Suppressor macrophage treated with lipopolysaccharide for 1 hour (primary cell): ENCODE measurements around the gene HLCS.

Source experiments
- DNase-seq, 3 donors: peaks; one replicate each; pipeline ENCODE4 v3.0.0-alpha.2; 2020 to 2022

The HLCS gene

DNA sequence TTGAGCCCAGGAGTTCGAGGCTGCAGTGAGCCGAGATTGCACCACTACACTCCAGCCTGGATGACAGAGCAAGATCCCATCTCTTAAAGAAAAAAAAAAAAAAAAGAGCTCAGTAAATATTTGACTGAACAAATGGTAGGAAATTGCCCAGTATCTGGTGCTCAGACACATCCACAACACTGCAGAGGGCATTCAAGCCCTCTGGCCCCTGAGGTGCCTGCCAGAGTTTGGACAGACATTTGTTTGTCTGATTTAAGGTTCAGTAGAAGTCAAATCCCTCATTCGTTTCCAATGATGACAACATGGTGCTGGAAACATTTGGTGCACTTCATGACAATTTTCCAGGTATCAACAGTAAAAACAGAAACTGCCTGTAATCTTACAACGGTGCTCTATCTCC lies 86.6 kb downstream of the HLCS start:
- DNase-seq = no peak

- no peak for DNase-seq
Observed at GRCh38 chr21:36877741-36878140, 88.7 kb downstream of the HLCS start.

- DNase-seq = no peak
Observed at GRCh38 chr21:36874665-36875064, 91.8 kb downstream of the HLCS start.

DNA sequence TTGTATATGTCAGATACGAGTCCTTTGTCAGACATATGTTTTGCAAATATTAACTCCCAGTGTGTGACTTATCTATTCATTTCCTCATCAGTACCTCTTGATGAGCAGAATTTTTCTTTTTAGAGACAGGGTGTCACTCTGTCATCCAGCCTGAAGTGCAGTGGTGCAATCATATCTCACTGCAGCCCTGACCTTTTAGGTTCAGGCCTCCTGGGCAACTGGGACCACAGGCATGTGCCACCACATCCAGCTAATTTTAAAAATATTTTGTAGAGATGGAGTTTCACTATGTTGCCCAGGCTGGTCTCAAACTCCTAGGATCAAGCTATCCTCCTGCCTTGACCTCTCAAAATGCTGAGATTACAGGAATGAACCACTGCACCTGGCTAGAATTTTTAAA lies 93.0 kb downstream of the HLCS start:
- DNase-seq = no peak

DNA sequence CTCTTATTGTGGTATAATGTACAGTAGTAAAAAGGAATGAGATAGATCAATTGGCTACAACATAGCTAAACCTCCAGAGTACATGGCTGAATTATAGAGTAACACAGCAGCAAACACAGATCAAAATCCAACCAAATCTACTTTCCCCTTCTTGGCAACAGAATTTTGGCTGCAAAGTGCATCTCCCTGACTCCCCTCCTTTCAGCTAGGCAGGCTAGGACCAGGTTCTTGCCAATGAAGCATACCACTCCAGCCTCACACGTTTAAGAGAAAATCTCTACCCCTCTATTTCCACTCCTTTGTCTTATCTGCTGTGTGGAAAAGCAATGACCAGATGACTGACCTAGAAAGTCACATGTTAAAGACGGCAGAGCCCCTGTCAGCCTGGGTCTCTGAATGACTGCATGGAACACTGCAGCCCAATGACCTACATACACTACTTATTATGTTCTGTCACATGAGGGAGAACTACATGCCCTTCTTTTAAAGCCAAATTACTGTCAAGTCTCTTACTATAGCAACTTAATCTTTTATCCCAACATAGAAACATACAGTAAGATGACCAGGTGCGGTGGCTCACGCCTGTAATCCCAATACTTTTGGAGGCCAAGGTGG lies 99.1 kb downstream of the HLCS start:
- no peak for DNase-seq

GRCh38 chr21:36866419-36866818 lies 100.0 kb downstream of the HLCS start:
- DNase-seq = no peak

DNA sequence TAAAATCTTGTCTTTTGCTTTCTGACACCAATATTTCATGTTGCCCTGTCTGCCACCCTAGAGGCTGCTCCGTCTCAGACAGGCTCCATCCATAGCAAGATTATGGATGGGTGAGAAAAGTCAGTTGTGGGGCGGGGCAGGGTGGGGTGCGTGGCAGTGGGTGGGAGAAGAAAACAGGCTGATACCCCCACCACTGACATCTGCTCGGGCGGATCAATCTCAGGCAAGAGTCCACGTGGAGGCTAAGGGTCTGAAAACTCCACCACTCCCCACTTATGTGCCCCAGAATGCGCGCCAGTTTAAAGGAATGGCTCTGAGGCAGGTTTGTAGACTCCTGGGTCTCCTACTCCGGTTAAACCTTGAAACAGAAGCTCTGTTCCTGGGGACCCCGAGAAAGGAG lies 101.5 kb downstream of the HLCS start:
- DNase-seq = no peak

DNA sequence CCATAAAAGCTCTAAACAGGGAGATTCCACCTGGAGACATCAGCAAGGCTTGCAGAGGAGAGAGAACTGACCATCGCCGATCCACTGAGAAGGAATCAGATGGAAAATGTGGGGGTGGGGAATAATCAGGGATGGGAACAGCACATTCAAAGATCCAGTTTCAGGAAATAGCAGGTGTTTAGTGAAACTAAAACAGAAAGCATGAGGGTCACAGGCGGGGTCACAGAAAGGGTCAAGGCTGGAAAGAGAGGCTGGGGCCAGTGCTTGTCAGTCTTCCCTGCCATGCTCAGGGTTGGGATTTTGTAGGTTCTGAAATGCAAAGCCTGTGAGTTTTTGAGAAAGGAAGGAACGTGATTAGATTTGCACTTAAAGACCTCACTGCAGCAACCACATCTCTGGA lies 103.2 kb downstream of the HLCS start:
- no peak for DNase-seq

DNA sequence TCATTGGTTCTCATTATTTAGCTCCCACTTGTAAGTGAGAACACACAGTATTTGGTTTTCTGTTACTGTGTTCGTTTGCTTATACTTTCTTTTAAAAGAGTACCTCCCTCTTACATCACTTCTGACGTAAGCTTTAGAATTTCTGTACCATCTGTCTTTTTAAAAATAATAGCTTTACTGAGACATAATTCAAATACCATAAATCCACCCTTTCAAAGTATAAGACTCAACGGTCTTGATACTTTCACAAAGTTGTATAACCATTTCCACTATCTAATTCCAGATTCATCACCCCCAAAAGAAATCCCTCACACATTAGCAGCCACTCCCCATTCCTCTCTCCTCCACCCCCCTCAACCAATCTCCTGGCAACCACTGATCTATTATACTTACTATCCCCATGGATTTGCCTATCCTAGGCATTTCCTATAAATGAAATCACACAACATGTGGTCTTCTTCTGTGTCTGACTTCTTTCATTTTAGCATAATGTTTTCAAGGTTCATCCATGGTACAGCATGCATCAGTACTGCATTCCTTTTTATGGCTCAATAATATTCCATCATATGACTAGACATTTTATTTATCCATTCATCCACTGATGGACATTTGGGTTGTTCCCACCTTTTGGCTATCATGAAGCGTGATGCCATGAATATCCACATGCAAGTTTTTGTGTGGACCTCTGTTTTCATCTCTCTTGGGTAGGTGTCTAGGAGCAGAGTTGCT lies 104.7 kb downstream of the HLCS start:
- DNase-seq = no peak

- no peak for DNase-seq
Observed at GRCh38 chr21:36860736-36861594, 105.5 kb downstream of the HLCS start.

- peak; percentile 82 to 89 (median 89) for DNase-seq
Observed at GRCh38 chr21:36859744-36860501, 106.5 kb downstream of the HLCS start.

- DNase-seq = no peak
Observed at GRCh38 chr21:36858320-36858957, 108.0 kb downstream of the HLCS start.

DNA sequence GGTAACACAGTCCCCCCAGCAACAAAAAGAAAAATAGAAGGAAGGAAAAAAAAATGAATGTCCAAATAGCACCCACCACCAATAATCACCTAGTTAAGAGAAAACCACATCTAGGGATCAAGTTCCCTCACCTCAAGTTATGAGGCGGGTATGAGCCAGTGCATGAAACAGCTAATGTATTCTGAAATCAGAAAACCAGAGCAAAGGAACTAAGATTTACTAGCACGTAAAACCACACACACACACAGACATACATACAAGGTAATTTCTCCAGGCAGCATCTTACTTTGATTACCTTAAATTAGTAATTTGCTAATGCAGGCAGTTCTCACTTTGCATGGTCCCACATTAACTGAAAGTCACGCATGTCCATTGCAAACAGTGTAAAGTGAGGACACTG lies 109.8 kb downstream of the HLCS start:
- no peak for DNase-seq

- DNase-seq = peak; percentile 44 to 52 (median 47)
Observed at GRCh38 chr21:36854391-36854790, 112.1 kb downstream of the HLCS start.

GRCh38 chr21:36852864-36853263 lies 113.6 kb downstream of the HLCS start:
- DNase-seq = no peak

DNA sequence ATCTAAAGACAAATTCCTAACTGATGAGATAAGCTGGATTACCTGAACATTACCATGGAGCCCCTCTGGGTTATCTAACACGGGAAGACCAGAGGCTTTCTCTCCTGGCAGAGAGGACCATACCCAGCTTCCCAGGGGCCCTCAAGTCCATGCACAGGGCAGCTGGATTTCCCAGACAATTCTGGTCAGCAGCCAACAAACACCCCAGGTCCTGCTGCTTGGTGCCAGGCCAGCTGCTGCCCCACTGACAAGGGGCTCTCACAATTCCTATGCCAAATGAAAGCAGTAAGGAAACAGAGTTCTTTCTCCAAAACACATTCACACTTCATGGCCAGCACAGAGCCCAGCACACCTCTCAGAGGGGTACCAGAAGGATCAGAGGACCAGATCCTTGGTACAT lies 114.2 kb downstream of the HLCS start:
- no peak for DNase-seq

GRCh38 chr21:36851121-36851520 lies 115.3 kb downstream of the HLCS start:
- no peak for DNase-seq

DNA sequence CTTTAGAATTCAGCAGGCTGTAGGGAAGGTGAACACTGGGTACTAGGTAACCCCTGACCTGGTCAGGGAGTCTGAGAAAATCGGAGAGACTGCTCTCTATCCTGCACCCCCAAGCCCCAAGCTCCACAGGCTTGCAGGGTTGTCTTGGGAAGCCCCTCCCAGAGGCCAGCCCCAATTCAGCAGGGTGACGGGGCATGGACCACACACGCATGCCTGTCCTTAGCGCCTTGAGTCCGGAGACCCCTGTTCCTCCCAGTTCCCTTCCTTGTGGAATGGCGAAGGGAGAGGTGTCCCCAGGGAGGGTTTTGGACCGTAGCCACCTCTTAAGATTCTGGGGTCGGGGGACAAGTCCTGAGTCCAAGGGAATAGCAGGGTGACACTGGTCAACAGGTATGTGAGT lies 116.1 kb downstream of the HLCS start:
- DNase-seq = no peak

DNA sequence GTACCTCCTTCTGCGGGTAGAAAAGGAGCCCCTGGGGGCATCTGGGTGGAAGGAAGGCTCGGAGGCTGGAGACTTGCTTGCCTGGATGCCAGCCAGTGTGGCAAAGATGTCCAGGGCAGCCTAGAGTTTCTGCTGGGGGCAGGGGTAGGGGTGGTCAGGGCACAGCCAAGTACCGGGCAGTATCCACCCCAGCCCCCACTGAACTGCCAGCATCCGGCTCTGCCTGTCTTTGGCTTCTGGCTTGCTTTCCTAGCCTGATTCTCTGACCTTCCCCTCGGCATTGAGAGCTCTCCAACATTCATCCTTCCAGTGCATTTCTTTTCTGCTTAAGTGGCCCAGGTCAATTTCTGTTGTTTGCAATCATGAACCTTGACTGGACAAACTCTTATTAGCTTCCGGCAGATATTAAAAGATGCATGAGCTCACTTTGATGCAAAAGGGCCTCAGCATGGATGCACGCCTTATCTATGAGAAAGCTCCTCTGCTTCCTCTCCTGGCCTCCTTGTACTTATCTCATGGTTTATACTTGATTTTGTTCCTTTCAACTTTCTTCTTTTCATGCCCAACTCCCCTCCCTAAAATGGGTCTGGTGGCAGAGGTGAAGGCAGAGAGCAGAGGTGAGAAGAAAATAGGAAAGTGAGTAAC lies 116.9 kb downstream of the HLCS start:
- no peak for DNase-seq

GRCh38 chr21:36848730-36849274 lies 117.7 kb downstream of the HLCS start:
- no peak for DNase-seq

GRCh38 chr21:36847189-36847588 lies 119.3 kb downstream of the HLCS start:
- DNase-seq = no peak

DNA sequence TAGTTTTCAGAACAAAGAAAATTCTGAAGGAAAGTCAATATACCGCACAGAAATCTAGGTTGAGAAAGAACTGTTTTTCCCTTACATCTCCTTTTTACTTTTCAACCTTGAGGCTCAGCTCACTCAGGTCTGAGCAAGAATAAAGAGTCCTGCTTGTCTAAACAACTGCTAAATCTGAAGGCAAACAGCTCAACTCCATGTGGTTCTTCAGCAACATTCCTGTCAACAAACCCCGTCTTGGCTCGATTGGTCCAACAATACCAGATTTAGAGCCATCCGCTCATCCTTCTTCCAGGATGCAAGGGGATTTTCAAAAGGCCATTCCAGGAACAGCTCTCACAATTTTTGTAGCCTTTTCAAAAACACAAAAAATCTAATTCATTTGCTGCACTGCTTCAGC lies 119.8 kb downstream of the HLCS start:
- no peak for DNase-seq
